GM12878 (cell line): ENCODE data around the gene OSM. TPM values are rescaled to one million over a fixed set of nuclear protein-coding genes. Genes with fewer than 3 reads are reported as not detected.

Experiments
- ATAC-seq: fragments of 200-7000 bp; cut with Tn5 transposase; 3 replicates; pipeline ENCODE4 v1.9.1; 2020; ENCODE audit warnings: mild to moderate bottlenecking, moderate library complexity
- BruUV-seq: library from RNA; stranded (reverse); fragments of 400-500 nt; replicated peaks from 2 replicates; lab custom pipeline; 2021; lab: Mats Ljungman, UMichigan
- CTCF ChIA-PET: fragments of 300-600 bp; sonication (Branson Sonifier 250); formaldehyde crosslinking; extraction: SDS; loops from one replicate; lab custom pipeline; 2021; ENCODE audit warnings: inconsistent platforms; lab: Yijun Ruan, JAX
- POLR2A ChIA-PET: fragments of 350-600 bp; formaldehyde crosslinking; extraction: SDS; loops from one replicate; lab custom pipeline; 2021; ENCODE audit warnings: inconsistent platforms; lab: Charles Lee
- RAD21 ChIA-PET: fragments of 300-600 bp; sonication (Branson Sonifier 250); formaldehyde crosslinking; loops from one replicate; lab custom pipeline; 2023; ENCODE audit warnings: antibody characterized with exemption; ENCODE audit not compliant: unreplicated experiment; lab: Charles Lee
- SMC1A ChIA-PET: fragments of 300-600 bp; sonication (Branson Sonifier 250); formaldehyde crosslinking; loops from one replicate; lab custom pipeline; 2023; ENCODE audit not compliant: unreplicated experiment, uncharacterized antibody; lab: Charles Lee
- DNase-seq: peaks from one replicate; pipeline ENCODE4 v3.0.0-alpha.2; 2011; ENCODE audit warnings: low read depth, low spot score
- FAIRE-seq: peaks from 3 replicates; lab custom pipeline; 2011; peaks lifted over from hg19 to GRCh38; lab: Jason Lieb, UNC
- H2AFZ ChIP-seq: 2 replicates; pipeline ENCODE4 v1.6.0; 2011; ENCODE audit warnings: low read depth, low read length, control low read depth; ENCODE audit not compliant: control insufficient read depth
- H3K27ac ChIP-seq: 2 replicates; pipeline ENCODE4 v1.5.1; 2011; ENCODE audit warnings: control low read depth; ENCODE audit not compliant: control insufficient read depth, insufficient read depth
- H3K27me3 ChIP-seq, 2 experiments: replicated peaks in 1 of 2; 2 replicates each; pipeline versions ENCODE4 v1.6.0 to v1.6.1; 2011; ENCODE audit warnings: low read length in 1 of 2; ENCODE audit not compliant: control insufficient read depth in 2 of 2, insufficient read depth in 2 of 2
- H3K36me3 ChIP-seq, 2 experiments: 2 replicates each; pipeline ENCODE4 v1.5.1; 2011; ENCODE audit warnings: low read length in 1 of 2; ENCODE audit not compliant: control insufficient read depth in 2 of 2, insufficient read depth in 2 of 2
- H3K4me1 ChIP-seq: 2 replicates; pipeline ENCODE4 v1.6.1; 2011; ENCODE audit warnings: mild to moderate bottlenecking, low read length, moderate library complexity, mixed read lengths; ENCODE audit not compliant: control insufficient read depth, insufficient read depth
- H3K4me2 ChIP-seq: 2 replicates; pipeline ENCODE4 v1.6.0; 2011; ENCODE audit warnings: control low read depth; ENCODE audit not compliant: control insufficient read depth, insufficient read depth
- H3K4me3 ChIP-seq: fragments of 200-600 bp; sonication (generic); 2 replicates; pipeline ENCODE4 v1.5.1; 2016
- H3K79me2 ChIP-seq: 2 replicates; pipeline ENCODE4 v1.6.0; 2011; ENCODE audit warnings: low read length; ENCODE audit not compliant: control insufficient read depth, insufficient read depth
- H3K9ac ChIP-seq: 2 replicates; pipeline ENCODE4 v1.8.0; 2011; ENCODE audit warnings: low read length, control low read depth, mixed read lengths; ENCODE audit not compliant: control insufficient read depth, insufficient read depth
- H3K9me3 ChIP-seq: replicated peaks from 3 replicates; pipeline ENCODE4 v1.5.1; 2011; ENCODE audit warnings: mild to moderate bottlenecking, low read length; ENCODE audit not compliant: control insufficient read depth, insufficient read depth
- H4K20me1 ChIP-seq: 2 replicates; pipeline ENCODE4 v1.6.0; 2011; ENCODE audit not compliant: control insufficient read depth, insufficient read depth
- ATF7 ChIP-seq: fragments of 450-650 bp; IDR thresholded peaks from 2 replicates; pipeline ENCODE4 v1.6.1; 2016; ENCODE audit warnings: low read depth, mild to moderate bottlenecking
- CEBPB ChIP-seq, 2 experiments: fragments of 150-350 bp in 1 of 2; IDR thresholded peaks; 2 replicates each; pipeline ENCODE4 v1.6.1; 2012 to 2014; ENCODE audit warnings: low read depth in 2 of 2, low read length in 2 of 2, borderline replicate concordance in 1 of 2, inconsistent platforms in 1 of 2
- CREB1 ChIP-seq: IDR thresholded peaks from 2 replicates; pipeline ENCODE4 v1.6.1; 2012; ENCODE audit warnings: low read depth, mild to moderate bottlenecking, inconsistent platforms
- EED ChIP-seq: sonication (generic); IDR thresholded peaks from 2 replicates; pipeline ENCODE4 v1.6.1; 2016; ENCODE audit warnings: antibody characterized with exemption, low read depth
- KLF5 ChIP-seq: fragments of 450-650 bp; IDR thresholded peaks from 2 replicates; pipeline ENCODE4 v1.6.1; 2014; ENCODE audit warnings: mild to moderate bottlenecking; ENCODE audit not compliant: partially characterized antibody
- MYC ChIP-seq: IDR thresholded peaks from 2 replicates; pipeline ENCODE4 v1.6.1; 2011; ENCODE audit warnings: mild to moderate bottlenecking, low read length, moderate library complexity, inconsistent platforms; ENCODE audit not compliant: insufficient read depth, insufficient replicate concordance, insufficient read length, severe bottlenecking
- NFYB ChIP-seq: IDR thresholded peaks from 2 replicates; pipeline ENCODE4 v1.6.1; 2011; ENCODE audit warnings: low read depth, mild to moderate bottlenecking, low read length, improper control_type of control experiment, moderate library complexity; ENCODE audit not compliant: insufficient read depth
- POU2F2 ChIP-seq: IDR thresholded peaks from 3 replicates; pipeline ENCODE4 v1.6.1; 2011; ENCODE audit warnings: low read depth, mild to moderate bottlenecking, low read length, borderline replicate concordance
- SREBF1 ChIP-seq: IDR thresholded peaks from 2 replicates; pipeline ENCODE4 v1.6.1; 2012; ENCODE audit warnings: mild to moderate bottlenecking, low read length
- SUZ12 ChIP-seq: fragments of 200-600 bp; sonication (generic); IDR thresholded peaks from one replicate; pipeline ENCODE4 v1.6.1; 2018; ENCODE audit warnings: antibody characterized with exemption, mild to moderate bottlenecking; ENCODE audit not compliant: unreplicated experiment
- TAF1 ChIP-seq: IDR thresholded peaks from 2 replicates; pipeline ENCODE4 v1.6.1; 2011; ENCODE audit warnings: mild to moderate bottlenecking, low read depth, low read length, borderline replicate concordance
- YY1 ChIP-seq: IDR thresholded peaks from 2 replicates; pipeline ENCODE4 v1.6.1; 2011; ENCODE audit warnings: low read depth, mild to moderate bottlenecking, low read length
- WGBS: methylation state at CpG from one replicate; pipeline ENCODE4 v1.1.6; 2016; ENCODE audit warnings: low lambda C conversion rate; ENCODE audit not compliant: insufficient replicate concordance, insufficient coverage; ENCODE audit errors: missing lambda C conversion rate; 5-methylcytosine and 5-hydroxymethylcytosine counted together
- in situ Hi-C: fragments of 300-500 bp; cut with MboI; formaldehyde crosslinking; loops from 9 replicates; pipeline ENCODE4 v1.14.3; 2018; ENCODE audit warnings: mixed read lengths
- intact Hi-C: fragments of 100-400 bp; cut with micrococcal nuclease; formaldehyde crosslinking; loops from one replicate; pipeline ENCODE4 v1.14.2; 2022; ENCODE audit not compliant: unreplicated experiment
- polyA plus RNA-seq, 11 experiments: library from polyadenylated mRNA; depleted of rRNA in 4 of 11; unstranded in 6 of 11; stranded (reverse) in 5 of 11; fragments of >200 nt; fragmentation: Nextera tagmentation in 4 of 11; fragmentation: Illumina TruSeq in 1 of 11; extraction: Ambion mirVana in 4 of 11; extraction: Trizol in 1 of 11; gene quantifications; 1 replicate in 1 of 11; 2 replicates in 10 of 11; pipeline versions ENCODE4 v1.2.1 to v1.2.3, GENCODE V29; 2011 to 2016; ENCODE audit warnings: inconsistent platforms in 2 of 11, missing spikeins in 2 of 11, low read depth in 1 of 11
- total RNA-seq, 4 experiments: library from RNA; depleted of rRNA in 3 of 4; stranded (reverse); fragments of >200 nt in 3 of 4; fragmentation: Illumina TruSeq in 1 of 4; extraction: Trizol in 1 of 4; gene quantifications; 2 replicates each; pipeline versions ENCODE4 v1.2.1 to v1.2.3, GENCODE V29; 2013 to 2021
- TF ChIP-seq, protein P1 (sequence below): IDR thresholded peaks from 2 replicates; pipeline ENCODE4 v1.6.1; 2011; ENCODE audit warnings: mild to moderate bottlenecking, low read depth, low read length, moderate library complexity; ENCODE audit not compliant: insufficient replicate concordance
- TF ChIP-seq, protein P2 (sequence below): fragments of 450-650 bp; IDR thresholded peaks from 2 replicates; pipeline ENCODE4 v1.6.1; 2018; ENCODE audit warnings: borderline replicate concordance, mild to moderate bottlenecking; ENCODE audit not compliant: partially characterized antibody
- TF ChIP-seq, protein P3 (sequence below): IDR thresholded peaks from 2 replicates; pipeline ENCODE4 v1.6.1; 2011; ENCODE audit warnings: low read depth, low read length, improper control_type of control experiment, borderline replicate concordance
- TF ChIP-seq, protein P4 (sequence below): IDR thresholded peaks from 2 replicates; pipeline ENCODE4 v1.6.1; 2011; ENCODE audit warnings: borderline replicate concordance, low read depth, mild to moderate bottlenecking, moderate library complexity, mixed read lengths, low read length; ENCODE audit not compliant: insufficient read depth; ENCODE audit errors: extremely low read length
- TF ChIP-seq, protein P5 (sequence below): IDR thresholded peaks from 2 replicates; pipeline ENCODE4 v1.6.1; 2012; ENCODE audit warnings: low read depth, low read length, improper control_type of control experiment

OSM gene
- total and polyA plus RNA-seq, 10 of the 15 experiments (the other 5 are each of a cell fraction or from before 2014, with no cell fraction given), result 0.06 to 1.4 (median 0.59) TPM

DNA sequence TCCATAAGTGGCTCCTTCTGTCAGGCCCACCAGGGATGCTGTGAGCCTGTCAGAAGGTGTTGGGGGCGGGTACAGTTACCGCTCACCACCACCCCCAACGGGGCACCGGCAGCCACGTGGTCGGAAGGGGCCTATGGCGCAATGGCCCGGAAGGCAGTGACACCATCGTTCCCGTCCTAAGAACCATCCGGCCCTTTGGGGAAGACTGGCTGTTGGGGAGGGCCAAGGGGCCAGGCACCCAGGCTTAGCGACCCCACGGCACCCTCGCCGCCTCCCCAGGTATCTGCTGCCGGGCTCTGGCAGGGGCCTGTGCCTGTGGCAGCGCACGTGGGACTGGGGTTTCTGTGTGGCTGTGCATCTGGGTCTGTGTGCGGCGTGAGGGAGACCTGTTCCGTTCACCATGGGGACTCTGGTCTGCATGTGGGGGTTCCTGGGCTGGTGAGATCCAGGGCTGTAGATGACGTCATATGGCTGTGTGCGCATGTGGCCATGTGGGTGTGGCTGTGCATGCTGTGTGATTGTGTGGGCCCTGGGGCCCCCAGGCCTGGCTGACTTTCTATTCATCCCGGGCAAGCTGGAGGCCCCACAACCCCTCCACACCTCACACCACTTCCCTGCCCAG, 717 bp downstream of the OSM start:
- Histone ChIP-seq H3K9ac (peak overlapping the region; percentile 75), H3K36me3 (no peaks in the 10 kb centered on the region), H3K27ac (peak overlapping the region; percentile 88), H3K27me3 (no peaks in the 10 kb centered on the region), H2AFZ (peak overlapping the region; percentile 72), H3K4me1 (peaks cover 21% of the 10 kb centered on the region), H3K4me2 (peak overlapping the region; percentile 91), H3K79me2 (peaks cover 18% of the 10 kb centered on the region), H4K20me1 (no peaks in the 10 kb centered on the region), H3K9me3 (no peaks in the 10 kb centered on the region), H3K4me3 (peak overlapping the region; percentile 71)
- DNase-seq (no peak), FAIRE-seq (peak; percentile 87), ATAC-seq (peak; percentile 83)
- TSS peak; percentile 84 for BruUV-seq
- in situ Hi-C loops (no loop called here), intact Hi-C loops (no loop called here)
- POLR2A ChIA-PET, result no interaction called here
- CTCF ChIA-PET, result interaction anchor here (1.0 to 3.3 kb wide), 3 partner anchors 18 to 121 kb away, joined by 3 to 40 read pairs (median 5); partner anchors contain the start of gene RNF215
- WGBS, result 0% methylated on average over 23 of the region's 24 CpGs
- RAD21 ChIA-PET, result interaction anchor here (1.0 kb wide), 1 partner anchor 22 kb away, joined by 4 read pairs; no protein-coding TSS in a partner anchor
- SMC1A ChIA-PET, result interaction anchor here (1.2 kb wide), 1 partner anchor 158 kb away, joined by 3 read pairs; no protein-coding TSS in a partner anchor
- TF ChIP-seq MYC, result peak; percentile 79
- TF ChIP-seq CEBPB (IDR thresholded peaks at IDR 0.05; ENCODE audit: borderline replicate concordance in 1 of 2, low read depth in 2 of 2, low read length in 2 of 2), result peak in 1 of 2 experiments; percentile 71; a peak in 1 of 4 replicates
- 0 out of 2 replicates have a peak, but pooled peaks have one; percentile 14 for TF ChIP-seq TAF1
- TF ChIP-seq EED, result no peak
- TF ChIP-seq, protein P1, sequence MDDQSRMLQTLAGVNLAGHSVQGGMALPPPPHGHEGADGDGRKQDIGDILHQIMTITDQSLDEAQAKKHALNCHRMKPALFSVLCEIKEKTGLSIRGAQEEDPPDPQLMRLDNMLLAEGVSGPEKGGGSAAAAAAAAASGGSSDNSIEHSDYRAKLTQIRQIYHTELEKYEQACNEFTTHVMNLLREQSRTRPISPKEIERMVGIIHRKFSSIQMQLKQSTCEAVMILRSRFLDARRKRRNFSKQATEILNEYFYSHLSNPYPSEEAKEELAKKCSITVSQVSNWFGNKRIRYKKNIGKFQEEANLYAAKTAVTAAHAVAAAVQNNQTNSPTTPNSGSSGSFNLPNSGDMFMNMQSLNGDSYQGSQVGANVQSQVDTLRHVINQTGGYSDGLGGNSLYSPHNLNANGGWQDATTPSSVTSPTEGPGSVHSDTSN, result no peak
- no peak for TF ChIP-seq SUZ12
- peak; percentile 11 for TF ChIP-seq KLF5
- TF ChIP-seq, protein P2, sequence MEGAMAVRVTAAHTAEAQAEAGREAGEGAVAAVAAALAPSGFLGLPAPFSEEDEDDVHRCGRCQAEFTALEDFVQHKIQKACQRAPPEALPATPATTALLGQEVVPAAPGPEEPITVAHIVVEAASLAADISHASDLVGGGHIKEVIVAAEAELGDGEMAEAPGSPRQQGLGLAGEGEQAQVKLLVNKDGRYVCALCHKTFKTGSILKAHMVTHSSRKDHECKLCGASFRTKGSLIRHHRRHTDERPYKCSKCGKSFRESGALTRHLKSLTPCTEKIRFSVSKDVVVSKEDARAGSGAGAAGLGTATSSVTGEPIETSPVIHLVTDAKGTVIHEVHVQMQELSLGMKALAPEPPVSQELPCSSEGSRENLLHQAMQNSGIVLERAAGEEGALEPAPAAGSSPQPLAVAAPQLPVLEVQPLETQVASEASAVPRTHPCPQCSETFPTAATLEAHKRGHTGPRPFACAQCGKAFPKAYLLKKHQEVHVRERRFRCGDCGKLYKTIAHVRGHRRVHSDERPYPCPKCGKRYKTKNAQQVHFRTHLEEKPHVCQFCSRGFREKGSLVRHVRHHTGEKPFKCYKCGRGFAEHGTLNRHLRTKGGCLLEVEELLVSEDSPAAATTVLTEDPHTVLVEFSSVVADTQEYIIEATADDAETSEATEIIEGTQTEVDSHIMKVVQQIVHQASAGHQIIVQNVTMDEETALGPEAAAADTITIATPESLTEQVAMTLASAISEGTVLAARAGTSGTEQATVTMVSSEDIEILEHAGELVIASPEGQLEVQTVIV, result no peak
- no peak for TF ChIP-seq SREBF1
- TF ChIP-seq, protein P3, sequence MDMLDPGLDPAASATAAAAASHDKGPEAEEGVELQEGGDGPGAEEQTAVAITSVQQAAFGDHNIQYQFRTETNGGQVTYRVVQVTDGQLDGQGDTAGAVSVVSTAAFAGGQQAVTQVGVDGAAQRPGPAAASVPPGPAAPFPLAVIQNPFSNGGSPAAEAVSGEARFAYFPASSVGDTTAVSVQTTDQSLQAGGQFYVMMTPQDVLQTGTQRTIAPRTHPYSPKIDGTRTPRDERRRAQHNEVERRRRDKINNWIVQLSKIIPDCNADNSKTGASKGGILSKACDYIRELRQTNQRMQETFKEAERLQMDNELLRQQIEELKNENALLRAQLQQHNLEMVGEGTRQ, result peak; percentile 66
- TF ChIP-seq CREB1, result peak; percentile 78
- TF ChIP-seq, protein P4, sequence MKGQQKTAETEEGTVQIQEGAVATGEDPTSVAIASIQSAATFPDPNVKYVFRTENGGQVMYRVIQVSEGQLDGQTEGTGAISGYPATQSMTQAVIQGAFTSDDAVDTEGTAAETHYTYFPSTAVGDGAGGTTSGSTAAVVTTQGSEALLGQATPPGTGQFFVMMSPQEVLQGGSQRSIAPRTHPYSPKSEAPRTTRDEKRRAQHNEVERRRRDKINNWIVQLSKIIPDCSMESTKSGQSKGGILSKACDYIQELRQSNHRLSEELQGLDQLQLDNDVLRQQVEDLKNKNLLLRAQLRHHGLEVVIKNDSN, result peak; percentile 93
- TF ChIP-seq ATF7, result peak; percentile 98
- TF ChIP-seq YY1, result peak; percentile 62; the same call in 1 of the 2 replicates
- TF ChIP-seq POU2F2, result no peak
- TF ChIP-seq, protein P5, sequence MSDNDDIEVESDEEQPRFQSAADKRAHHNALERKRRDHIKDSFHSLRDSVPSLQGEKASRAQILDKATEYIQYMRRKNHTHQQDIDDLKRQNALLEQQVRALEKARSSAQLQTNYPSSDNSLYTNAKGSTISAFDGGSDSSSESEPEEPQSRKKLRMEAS, result peak; percentile 67
- TF ChIP-seq NFYB, result peak; percentile 66; the same call in 1 of the 2 replicates
